Neural cell (in vitro differentiated cells): ENCODE results near the gene LDLRAD4. TPM values are rescaled to one million over a fixed set of nuclear protein-coding genes. Genes with fewer than 3 reads are reported as not detected.
"Not testable (repeated sequence)": the region's sequence is repeated elsewhere in the genome, so short reads cannot be mapped to it uniquely, and the experiment has no call there.

Source experiments
- H2AFZ ChIP-seq: fragments of 200-600, 300-800 bp; sonication (generic), shearing (Covaris generic); 2 replicates; pipeline ENCODE4 v1.6.0; 2014; ENCODE audit warnings: low read depth, mild to moderate bottlenecking, antibody characterized with exemption, low read length, moderate library complexity
- H3F3A ChIP-seq: fragments of 200-600 bp; shearing (Covaris generic); 2 replicates; pipeline ENCODE4 v1.6.1; 2016; ENCODE audit warnings: mild to moderate bottlenecking, moderate library complexity, mixed read lengths, antibody characterized with exemption, low read length; ENCODE audit not compliant: insufficient read depth, poor library complexity, severe bottlenecking
- H3K27ac ChIP-seq: fragments of 200-600, 300-800 bp; sonication (generic), shearing (Covaris generic); 2 replicates; pipeline ENCODE4 v1.5.1; 2014; ENCODE audit warnings: mild to moderate bottlenecking, low read length, moderate library complexity
- H3K27me3 ChIP-seq: fragments of 300-800, 200-600 bp; sonication (generic), shearing (Covaris generic); 2 replicates; pipeline ENCODE4 v1.6.0; 2014; ENCODE audit warnings: mild to moderate bottlenecking, low read depth, low read length, moderate library complexity; ENCODE audit not compliant: insufficient read depth
- H3K36me3 ChIP-seq: fragments of 300-800, 200-600 bp; sonication (generic), shearing (Covaris generic); 2 replicates; pipeline ENCODE4 v1.5.1; 2014; ENCODE audit warnings: mild to moderate bottlenecking, antibody characterized with exemption, low read length, moderate library complexity; ENCODE audit not compliant: insufficient read depth
- H3K4me2 ChIP-seq: fragments of 300-800, 200-600 bp; sonication (generic), shearing (Covaris generic); 2 replicates; pipeline ENCODE4 v1.6.0; 2014; ENCODE audit warnings: mild to moderate bottlenecking, low read length
- H3K4me3 ChIP-seq: fragments of 300-800, 200-600 bp; sonication (generic), shearing (Covaris generic); 2 replicates; pipeline ENCODE4 v1.5.1; 2014; ENCODE audit warnings: mild to moderate bottlenecking, low read length, moderate library complexity
- H3K79me2 ChIP-seq: fragments of 200-600 bp; shearing (Covaris generic); replicated peaks from 2 replicates; pipeline ENCODE4 v1.6.0; 2014; ENCODE audit warnings: mild to moderate bottlenecking, low read length, moderate library complexity; ENCODE audit not compliant: insufficient read depth
- H3K9ac ChIP-seq: fragments of 300-800, 200-600 bp; sonication (generic), shearing (Covaris generic); 2 replicates; pipeline ENCODE4 v1.6.1; 2016; ENCODE audit warnings: mild to moderate bottlenecking, low read length, mixed read lengths
- H3K9me2 ChIP-seq: fragments of 200-600 bp; shearing (Covaris generic); 2 replicates; pipeline ENCODE4 v1.6.1; 2016; ENCODE audit warnings: mild to moderate bottlenecking, low read length, mixed read lengths; ENCODE audit not compliant: insufficient read depth
- H3K9me3 ChIP-seq: fragments of 200-600, 300-800 bp; sonication (generic), shearing (Covaris generic); 2 replicates; pipeline ENCODE4 v1.6.1; 2016; ENCODE audit warnings: mild to moderate bottlenecking, mixed run types, low read length, moderate library complexity, mixed read lengths
- H4K20me1 ChIP-seq: fragments of 200-600 bp; shearing (Covaris generic); 2 replicates; pipeline ENCODE4 v1.6.1; 2016; ENCODE audit warnings: mild to moderate bottlenecking, mixed run types; ENCODE audit not compliant: insufficient read depth
- EP300 ChIP-seq: fragments of 450-650 bp; conservative IDR thresholded peaks from 2 replicates; pipeline ENCODE4 v1.6.1; 2014; ENCODE audit warnings: antibody characterized with exemption, mild to moderate bottlenecking, moderate library complexity; ENCODE audit not compliant: poor library complexity, severe bottlenecking
- MXI1 ChIP-seq: fragments of 450-650 bp; conservative IDR thresholded peaks from 2 replicates; pipeline ENCODE4 v1.6.1; 2014; ENCODE audit warnings: antibody characterized with exemption, mild to moderate bottlenecking; ENCODE audit not compliant: poor library complexity, severe bottlenecking
- SMC3 ChIP-seq: fragments of 450-650 bp; conservative IDR thresholded peaks from 2 replicates; pipeline ENCODE4 v1.6.1; 2014; ENCODE audit warnings: antibody characterized with exemption, mild to moderate bottlenecking, moderate library complexity; ENCODE audit not compliant: poor library complexity
- polyA plus RNA-seq: library from polyadenylated mRNA; depleted of rRNA; stranded (reverse); fragments of >200 nt; gene quantifications from 2 replicates; pipeline ENCODE4 v1.2.3, GENCODE V29; 2014
- TF ChIP-seq, protein P1 (sequence below): IDR thresholded peaks from 2 replicates; pipeline ENCODE4 v1.6.1; 2012; ENCODE audit warnings: borderline replicate concordance

Gene LDLRAD4
- polyA plus RNA-seq, 1 donor from 2014 or later, result 3.7 TPM

DNA sequence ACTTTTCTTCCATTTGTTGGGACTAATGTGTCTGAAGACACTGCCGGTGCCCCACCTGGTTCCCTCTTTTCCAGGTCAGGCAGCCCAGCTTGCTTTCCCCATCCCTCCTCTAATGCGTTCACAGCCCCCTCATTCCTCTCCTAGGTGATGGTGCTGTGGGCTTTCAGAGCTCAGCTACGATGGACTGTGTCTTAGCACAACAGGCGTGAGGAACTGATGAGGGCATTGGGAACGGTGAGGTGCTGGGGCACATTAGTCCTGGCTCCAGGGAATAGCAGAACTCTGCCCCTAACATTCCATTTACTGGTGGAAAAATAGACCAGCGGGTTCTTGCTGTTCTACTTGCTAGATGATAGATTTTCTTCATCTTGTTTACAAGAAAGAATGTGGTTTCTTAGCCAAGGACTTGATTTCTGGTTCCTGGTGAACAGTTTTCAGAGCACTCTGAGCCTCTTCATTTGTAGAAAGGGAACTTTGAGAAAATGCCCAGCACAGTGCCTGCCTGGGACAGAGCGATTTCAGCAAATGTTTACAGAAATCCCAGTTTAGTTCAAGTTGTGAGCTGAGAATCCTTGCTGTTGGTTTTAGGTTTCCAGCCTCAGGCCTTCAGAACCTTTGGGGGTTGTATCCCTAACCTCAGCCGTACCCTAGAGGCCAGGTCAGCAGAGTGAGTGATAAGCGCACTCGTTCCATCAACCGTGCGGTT lies 42.5 kb downstream of the LDLRAD4 start:
- H3K4me2 ChIP-seq, result no peak overlapping the region
- no peaks in the 10 kb centered on the region for H3K27me3 ChIP-seq
- H3F3A ChIP-seq, result no peaks in the 10 kb centered on the region
- H3K9me3 ChIP-seq, result no peaks in the 10 kb centered on the region
- TF ChIP-seq EP300, result no peak
- TF ChIP-seq, protein P1, sequence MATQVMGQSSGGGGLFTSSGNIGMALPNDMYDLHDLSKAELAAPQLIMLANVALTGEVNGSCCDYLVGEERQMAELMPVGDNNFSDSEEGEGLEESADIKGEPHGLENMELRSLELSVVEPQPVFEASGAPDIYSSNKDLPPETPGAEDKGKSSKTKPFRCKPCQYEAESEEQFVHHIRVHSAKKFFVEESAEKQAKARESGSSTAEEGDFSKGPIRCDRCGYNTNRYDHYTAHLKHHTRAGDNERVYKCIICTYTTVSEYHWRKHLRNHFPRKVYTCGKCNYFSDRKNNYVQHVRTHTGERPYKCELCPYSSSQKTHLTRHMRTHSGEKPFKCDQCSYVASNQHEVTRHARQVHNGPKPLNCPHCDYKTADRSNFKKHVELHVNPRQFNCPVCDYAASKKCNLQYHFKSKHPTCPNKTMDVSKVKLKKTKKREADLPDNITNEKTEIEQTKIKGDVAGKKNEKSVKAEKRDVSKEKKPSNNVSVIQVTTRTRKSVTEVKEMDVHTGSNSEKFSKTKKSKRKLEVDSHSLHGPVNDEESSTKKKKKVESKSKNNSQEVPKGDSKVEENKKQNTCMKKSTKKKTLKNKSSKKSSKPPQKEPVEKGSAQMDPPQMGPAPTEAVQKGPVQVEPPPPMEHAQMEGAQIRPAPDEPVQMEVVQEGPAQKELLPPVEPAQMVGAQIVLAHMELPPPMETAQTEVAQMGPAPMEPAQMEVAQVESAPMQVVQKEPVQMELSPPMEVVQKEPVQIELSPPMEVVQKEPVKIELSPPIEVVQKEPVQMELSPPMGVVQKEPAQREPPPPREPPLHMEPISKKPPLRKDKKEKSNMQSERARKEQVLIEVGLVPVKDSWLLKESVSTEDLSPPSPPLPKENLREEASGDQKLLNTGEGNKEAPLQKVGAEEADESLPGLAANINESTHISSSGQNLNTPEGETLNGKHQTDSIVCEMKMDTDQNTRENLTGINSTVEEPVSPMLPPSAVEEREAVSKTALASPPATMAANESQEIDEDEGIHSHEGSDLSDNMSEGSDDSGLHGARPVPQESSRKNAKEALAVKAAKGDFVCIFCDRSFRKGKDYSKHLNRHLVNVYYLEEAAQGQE, result no peak
- H3K36me3 ChIP-seq, result no peaks in the 10 kb centered on the region
- no peak overlapping the region for H2AFZ ChIP-seq
- no peak overlapping the region for H3K4me3 ChIP-seq
- H3K27ac ChIP-seq, result no peak overlapping the region
- no peaks in the 10 kb centered on the region for H3K79me2 ChIP-seq
- no peaks in the 10 kb centered on the region for H3K9me2 ChIP-seq
- no peaks in the 10 kb centered on the region for H4K20me1 ChIP-seq
- H3K9ac ChIP-seq, result no peak overlapping the region

DNA sequence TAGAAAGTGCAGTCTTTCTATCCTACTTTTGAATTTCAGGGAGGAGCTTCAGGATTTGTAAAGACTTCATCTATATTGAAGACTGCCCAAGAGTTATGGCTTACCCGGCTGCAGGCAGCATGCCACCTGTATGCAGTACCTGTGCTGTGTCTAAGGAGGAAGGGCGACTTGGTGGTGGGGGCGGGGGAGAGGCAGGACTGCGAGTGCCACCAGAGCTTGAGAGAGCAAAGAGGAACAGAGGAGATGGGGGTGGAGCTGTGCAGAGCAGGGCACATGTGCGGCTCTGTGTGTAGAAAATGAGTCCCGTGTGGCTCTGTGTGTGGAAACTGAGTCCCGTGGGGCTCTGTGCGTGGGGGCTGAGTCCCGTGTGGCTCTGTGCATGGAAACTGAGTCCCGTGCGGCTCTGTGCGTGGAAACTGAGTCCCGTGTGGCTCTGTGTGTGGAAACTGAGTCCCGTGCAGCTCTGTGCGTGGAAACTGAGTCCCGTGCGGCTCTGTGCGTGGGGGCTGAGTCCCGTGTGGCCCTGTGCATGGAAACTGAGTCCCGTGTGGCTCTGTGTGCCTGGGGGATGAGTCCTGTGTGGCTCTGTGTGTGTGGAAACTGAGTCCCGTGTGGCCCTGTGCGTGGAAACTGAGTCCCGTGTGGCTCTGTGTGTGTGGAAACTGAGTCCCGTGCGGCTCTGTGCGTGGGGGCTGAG lies 43.2 kb downstream of the LDLRAD4 start:
- Histone ChIP-seq H3F3A (no peaks in the 10 kb centered on the region), H4K20me1 (no peaks in the 10 kb centered on the region), H3K36me3 (no peaks in the 10 kb centered on the region), H3K4me3 (no peak overlapping the region), H3K27me3 (no peaks in the 10 kb centered on the region), H3K4me2 (no peak overlapping the region), H3K27ac (no peak overlapping the region), H3K9me2 (no peaks in the 10 kb centered on the region), H3K79me2 (no peaks in the 10 kb centered on the region), H2AFZ (no peak overlapping the region), H3K9ac (no peak overlapping the region), H3K9me3 (no peaks in the 10 kb centered on the region)
- TF ChIP-seq EP300 (no peak), SMC3 (no peak), MXI1 (no peak)
- TF ChIP-seq, protein P1, result no peak

DNA sequence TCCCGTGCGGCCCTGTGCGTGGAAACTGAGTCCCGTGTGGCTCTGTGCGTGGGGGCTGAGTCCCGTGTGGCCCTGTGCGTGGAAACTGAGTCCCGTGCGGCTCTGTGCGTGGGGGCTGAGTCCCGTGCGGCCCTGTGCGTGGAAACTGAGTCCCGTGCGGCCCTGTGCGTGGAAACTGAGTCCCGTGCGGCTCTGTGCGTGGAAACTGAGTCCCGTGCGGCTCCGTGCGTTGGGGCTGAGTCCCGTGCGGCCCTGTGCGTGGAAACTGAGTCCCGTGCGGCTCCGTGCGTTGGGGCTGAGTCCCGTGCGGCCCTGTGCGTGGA lies 43.8 kb downstream of the LDLRAD4 start:
- not testable (repeated sequence) for H4K20me1 ChIP-seq, H3K4me3 ChIP-seq, H3K9me3 ChIP-seq, H3K79me2 ChIP-seq, H3K27me3 ChIP-seq, H3F3A ChIP-seq, H3K4me2 ChIP-seq, H3K9me2 ChIP-seq, H2AFZ ChIP-seq, H3K9ac ChIP-seq, H3K36me3 ChIP-seq, H3K27ac ChIP-seq
